ENCODE data around the gene CPT1A.

DNA sequence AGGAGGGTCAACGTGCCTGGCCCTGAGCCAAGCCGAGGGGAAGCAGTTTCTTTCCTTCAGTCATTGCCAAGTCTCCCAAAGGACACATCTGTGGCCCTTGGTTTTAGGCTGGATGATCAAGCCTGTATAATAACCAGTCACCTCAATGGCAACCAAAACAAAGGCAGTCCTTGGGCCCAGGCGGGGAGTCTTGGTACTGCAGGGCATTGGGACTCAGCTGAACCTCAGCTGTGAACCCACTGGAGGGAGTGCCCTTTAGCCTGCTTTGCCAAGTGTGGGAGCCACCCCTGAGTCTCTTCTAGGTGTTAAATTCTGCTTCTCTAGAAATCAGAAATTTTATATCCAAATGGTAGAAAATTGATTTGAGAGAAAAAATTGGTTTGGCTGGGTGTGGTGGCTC is 36.9 kb downstream of the CPT1A start:
- TF ChIP-seq, protein P1, sequence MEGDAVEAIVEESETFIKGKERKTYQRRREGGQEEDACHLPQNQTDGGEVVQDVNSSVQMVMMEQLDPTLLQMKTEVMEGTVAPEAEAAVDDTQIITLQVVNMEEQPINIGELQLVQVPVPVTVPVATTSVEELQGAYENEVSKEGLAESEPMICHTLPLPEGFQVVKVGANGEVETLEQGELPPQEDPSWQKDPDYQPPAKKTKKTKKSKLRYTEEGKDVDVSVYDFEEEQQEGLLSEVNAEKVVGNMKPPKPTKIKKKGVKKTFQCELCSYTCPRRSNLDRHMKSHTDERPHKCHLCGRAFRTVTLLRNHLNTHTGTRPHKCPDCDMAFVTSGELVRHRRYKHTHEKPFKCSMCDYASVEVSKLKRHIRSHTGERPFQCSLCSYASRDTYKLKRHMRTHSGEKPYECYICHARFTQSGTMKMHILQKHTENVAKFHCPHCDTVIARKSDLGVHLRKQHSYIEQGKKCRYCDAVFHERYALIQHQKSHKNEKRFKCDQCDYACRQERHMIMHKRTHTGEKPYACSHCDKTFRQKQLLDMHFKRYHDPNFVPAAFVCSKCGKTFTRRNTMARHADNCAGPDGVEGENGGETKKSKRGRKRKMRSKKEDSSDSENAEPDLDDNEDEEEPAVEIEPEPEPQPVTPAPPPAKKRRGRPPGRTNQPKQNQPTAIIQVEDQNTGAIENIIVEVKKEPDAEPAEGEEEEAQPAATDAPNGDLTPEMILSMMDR (conservative IDR thresholded peaks at IDR 0.05 in 1 of 2, IDR thresholded peaks at IDR 0.05 in 1 of 2; ENCODE audit: extremely low read depth in 1 of 2, insufficient read depth in 1 of 2, low read depth in 1 of 2, low read length in 2 of 2), result no peak
- no peak for TF ChIP-seq EZH2 (IDR thresholded peaks at IDR 0.05; ENCODE audit: borderline replicate concordance, low read length)
